ENCODE data around the gene TAOK1.
"Not testable (repeated sequence)": the region's sequence is repeated elsewhere in the genome, so short reads cannot be mapped to it uniquely, and the experiment has no call there.

The TAOK1 gene

DNA sequence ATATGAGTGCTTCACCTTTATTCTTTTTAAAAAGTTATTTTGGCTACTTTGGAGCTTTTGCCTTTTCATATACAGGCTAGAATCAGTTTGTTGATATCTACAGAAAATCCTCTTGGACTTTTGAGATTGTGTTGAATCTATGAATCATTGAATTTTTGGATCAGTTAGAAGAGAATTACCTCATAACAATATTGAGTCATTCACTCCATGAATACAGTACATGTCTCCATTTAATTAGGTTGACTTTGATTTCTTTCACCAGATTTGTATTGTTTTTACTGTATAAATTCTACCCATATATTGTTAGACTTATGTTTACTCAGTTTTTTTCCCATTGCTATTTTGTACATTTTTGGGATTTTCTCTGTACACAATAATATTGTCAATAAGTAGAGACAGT is 54.4 kb downstream of the TAOK1 start:
- TF ChIP-seq, protein P1, sequence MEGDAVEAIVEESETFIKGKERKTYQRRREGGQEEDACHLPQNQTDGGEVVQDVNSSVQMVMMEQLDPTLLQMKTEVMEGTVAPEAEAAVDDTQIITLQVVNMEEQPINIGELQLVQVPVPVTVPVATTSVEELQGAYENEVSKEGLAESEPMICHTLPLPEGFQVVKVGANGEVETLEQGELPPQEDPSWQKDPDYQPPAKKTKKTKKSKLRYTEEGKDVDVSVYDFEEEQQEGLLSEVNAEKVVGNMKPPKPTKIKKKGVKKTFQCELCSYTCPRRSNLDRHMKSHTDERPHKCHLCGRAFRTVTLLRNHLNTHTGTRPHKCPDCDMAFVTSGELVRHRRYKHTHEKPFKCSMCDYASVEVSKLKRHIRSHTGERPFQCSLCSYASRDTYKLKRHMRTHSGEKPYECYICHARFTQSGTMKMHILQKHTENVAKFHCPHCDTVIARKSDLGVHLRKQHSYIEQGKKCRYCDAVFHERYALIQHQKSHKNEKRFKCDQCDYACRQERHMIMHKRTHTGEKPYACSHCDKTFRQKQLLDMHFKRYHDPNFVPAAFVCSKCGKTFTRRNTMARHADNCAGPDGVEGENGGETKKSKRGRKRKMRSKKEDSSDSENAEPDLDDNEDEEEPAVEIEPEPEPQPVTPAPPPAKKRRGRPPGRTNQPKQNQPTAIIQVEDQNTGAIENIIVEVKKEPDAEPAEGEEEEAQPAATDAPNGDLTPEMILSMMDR (IDR thresholded peaks at IDR 0.05; ENCODE audit: low read depth, low read length) = no peak
- H3K4me3 ChIP-seq (ENCODE audit: low read depth, low read length) = no peak overlapping the region

DNA sequence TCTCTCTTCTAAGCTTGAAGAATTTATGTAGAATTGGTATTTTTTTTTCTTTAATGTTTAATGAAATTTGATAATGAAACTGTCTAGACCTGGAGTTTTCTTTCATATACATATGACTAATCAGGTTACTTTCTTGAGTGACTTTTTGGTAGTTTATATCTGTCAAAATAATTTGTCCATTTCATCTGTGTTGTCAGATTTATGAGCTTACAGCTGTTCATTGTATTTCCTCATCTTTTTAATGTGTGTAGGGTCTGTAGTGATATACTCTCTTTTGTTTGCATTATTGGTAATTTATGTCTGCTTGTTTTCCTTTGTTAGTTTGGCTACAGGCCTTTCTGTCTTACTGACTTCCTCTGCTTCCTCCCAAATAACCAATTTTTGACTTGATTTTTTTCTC is 55.7 kb downstream of the TAOK1 start:
- TF ChIP-seq, protein P1 (IDR thresholded peaks at IDR 0.05; ENCODE audit: low read depth, low read length) = no peak
- H3K4me3 ChIP-seq (ENCODE audit: low read depth, low read length) = no peak overlapping the region

DNA sequence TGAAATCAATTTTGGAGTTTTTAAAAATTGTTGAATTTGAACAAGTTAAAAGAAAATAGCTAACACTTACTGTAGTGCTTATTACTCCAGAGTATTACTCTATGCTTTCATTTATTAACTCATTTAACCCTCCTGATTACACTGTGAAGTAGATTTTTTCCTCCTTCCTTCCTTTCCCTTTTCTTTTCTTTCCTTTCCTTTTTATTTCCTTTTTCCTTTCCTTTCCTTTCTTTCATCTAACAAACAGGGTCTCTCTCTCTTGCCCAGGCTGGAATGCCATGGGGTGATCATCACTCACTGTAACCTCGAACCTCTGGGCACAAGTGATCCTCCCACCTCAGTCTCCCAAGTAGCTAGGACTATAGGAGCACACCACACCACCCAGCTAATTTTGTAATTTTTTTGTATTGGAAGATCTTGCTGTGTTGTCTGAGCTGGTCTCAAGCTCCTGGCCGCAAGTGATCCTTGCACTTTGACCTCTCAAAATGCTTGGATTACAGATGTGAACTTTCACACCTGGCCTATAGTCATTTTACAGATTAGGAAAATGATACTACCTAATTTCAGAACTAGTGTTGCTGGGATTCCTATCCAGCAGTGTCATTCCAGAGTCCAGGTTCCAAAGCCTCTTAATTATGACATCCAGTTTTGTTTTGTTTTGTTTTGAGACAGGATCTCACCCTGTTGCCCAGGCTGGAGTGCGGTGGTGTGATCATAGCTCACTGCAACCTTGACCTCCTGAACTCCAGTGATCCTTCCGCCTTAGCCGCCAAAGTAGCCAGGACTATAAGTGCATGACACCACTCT is 59.9 kb downstream of the TAOK1 start:
- TF ChIP-seq, protein P1 (IDR thresholded peaks at IDR 0.05; ENCODE audit: low read depth, low read length) = no peak
- H3K4me3 ChIP-seq (ENCODE audit: low read depth, low read length) = no peak overlapping the region

DNA sequence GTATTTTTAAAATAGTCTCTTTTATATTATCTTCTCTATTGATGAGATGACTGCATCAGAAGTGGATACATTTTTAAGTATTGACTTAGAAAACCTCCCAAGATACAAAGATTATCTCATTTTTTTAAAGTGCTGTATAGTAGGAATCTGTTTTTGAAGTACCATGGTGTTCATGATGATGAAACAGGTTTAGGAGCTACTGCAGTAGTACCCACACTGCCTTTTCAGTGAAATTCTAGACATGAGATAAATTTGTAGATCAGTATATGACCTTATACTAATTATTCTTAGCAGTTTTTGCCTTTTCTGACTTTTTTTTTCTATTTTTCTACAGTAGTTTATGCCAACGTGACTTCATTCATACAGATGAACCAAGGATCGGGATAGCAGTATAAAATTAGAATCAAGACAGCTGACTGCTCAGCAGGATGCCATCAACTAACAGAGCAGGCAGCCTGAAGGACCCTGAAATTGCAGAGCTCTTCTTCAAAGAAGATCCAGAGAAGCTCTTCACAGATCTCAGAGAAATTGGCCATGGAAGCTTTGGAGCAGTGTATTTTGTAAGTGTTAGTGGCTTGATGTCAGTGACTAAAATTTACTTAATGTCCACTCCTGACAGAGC is 61.1 kb downstream of the TAOK1 start:
- no peak overlapping the region for H3K4me3 ChIP-seq (ENCODE audit: low read depth, low read length)
- TF ChIP-seq, protein P1 (IDR thresholded peaks at IDR 0.05; ENCODE audit: low read depth, low read length) = no peak

DNA sequence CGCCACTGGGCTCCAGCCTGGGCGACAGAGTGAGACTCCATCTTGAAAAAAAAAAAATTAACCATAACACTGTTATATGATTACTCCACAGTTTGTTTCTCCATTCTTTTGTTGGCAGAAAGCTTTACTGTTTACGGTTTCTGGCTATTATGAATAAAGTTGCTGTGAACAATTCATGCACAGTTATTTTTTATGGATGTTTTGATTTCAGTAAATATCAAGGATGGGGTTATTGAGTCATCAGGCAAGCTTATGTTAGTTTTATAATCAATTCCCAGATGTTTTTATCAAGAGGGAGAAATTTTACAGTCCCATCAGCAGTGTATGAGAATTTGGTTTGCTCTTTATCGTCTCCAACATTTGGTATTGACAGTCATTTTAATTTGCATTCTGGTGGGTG is 67.9 kb downstream of the TAOK1 start:
- no peak overlapping the region for H3K4me3 ChIP-seq (ENCODE audit: low read depth, low read length)
- TF ChIP-seq, protein P1 (IDR thresholded peaks at IDR 0.05; ENCODE audit: low read depth, low read length) = no peak

DNA sequence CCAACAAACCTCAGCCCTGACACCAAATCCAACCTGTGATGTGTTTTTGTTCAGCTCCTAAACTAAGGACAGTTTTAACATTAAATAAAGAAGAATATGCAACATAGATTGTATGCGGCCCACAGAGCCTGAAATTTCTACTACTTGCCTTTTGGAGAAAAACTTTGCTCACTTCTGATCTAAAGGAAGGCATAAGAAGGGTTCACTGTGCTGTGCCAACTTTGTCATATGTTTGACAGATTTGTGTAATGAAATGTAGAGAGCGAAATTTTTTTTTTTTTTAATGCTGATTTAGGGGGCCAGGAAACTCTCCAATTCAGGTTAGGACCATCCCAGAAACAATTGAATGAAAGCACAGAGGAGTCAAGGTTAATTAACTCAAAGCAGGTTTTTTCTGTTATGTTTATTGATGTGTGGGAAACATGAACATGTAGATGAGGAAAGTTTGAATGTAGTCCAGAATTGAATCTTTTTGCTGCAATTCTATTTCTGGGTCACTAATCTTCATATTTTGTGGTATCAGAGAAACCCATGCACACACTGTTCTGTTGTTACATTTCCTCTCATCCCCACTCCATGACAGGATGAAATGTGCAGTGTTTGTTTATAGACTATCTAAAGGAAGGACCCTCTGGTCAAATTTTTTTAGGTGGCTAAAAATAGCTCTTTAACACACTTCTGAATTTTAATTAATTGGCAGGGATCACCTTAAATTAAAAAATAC is 71.5 kb downstream of the TAOK1 start:
- TF ChIP-seq, protein P1 (IDR thresholded peaks at IDR 0.05; ENCODE audit: low read depth, low read length) = no peak

DNA sequence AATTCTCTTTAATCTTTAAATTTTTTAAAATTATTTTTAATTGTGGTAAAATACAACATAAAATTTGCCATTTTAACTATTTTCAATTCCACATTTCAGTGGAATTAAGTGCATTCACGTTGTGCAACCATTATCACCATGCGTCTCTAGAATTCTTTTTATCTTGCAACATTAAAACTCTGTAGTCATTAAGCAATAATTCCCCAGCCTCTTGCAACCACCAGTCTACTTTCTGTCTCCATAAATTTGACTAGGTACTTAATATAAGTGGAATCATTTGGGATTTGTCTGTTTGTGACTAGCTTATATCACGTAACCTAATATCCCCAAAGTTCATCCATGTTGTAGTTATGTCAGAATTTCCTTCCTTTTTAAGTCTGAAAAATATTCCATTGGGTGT is 79.1 kb downstream of the TAOK1 start:
- no peak overlapping the region for H3K4me3 ChIP-seq (ENCODE audit: low read depth, low read length)
- TF ChIP-seq, protein P1 (IDR thresholded peaks at IDR 0.05; ENCODE audit: low read depth, low read length) = no peak

More for the DNA sequence above, 71.5 kb downstream of the TAOK1 start:
- no peak overlapping the region for H3K4me3 ChIP-seq (ENCODE audit: low read depth, low read length)

DNA sequence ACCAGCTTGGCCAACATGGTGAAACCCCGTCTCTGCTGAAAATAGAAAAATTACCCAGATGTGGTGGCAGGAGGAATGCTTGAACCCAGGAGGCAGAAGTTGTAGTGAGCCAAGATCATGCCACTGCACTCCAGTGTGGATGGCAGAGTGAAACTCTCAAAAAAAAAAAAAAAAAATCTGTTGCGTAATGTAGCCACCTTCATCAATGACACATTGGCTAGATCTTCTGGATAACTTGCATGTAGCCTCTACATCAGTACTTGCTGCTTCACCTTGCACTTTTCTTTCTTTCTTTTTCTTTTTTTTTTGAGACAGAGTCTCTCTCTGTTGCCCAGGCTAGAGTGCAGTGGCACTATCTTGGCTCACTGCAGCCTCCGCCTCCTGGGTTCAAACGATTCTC is 83.3 kb downstream of the TAOK1 start:
- H3K4me3 ChIP-seq (ENCODE audit: low read depth, low read length) = not testable (repeated sequence)
